H1 (cell line): Measurements from ENCODE around the gene PDE4D. TPM values are rescaled to one million over a fixed set of nuclear protein-coding genes. Genes with fewer than 3 reads are reported as not detected.

Experiments
- CTCF ChIA-PET: fragments of 300-600 bp; sonication (Branson Sonifier 250); formaldehyde crosslinking; loops from one replicate; lab custom pipeline; 2021; ENCODE audit not compliant: partially characterized antibody; lab: Charles Lee
- POLR2A ChIA-PET: fragments of 300-600 bp; sonication (Branson Sonifier 250); formaldehyde crosslinking; loops from one replicate; lab custom pipeline; 2021; ENCODE audit warnings: inconsistent platforms; ENCODE audit not compliant: partially characterized antibody; lab: Charles Lee
- DNase-seq, 2 experiments: peaks; one replicate each; pipeline versions ENCODE4 v3.0.0 to v3.0.0-alpha.2; 2010 to 2022; ENCODE audit warnings: low spot score in 2 of 2, low read depth in 1 of 2, mixed read lengths in 1 of 2
- FAIRE-seq: peaks from 2 replicates; lab custom pipeline; 2011; peaks lifted over from hg19 to GRCh38; lab: Jason Lieb, UNC
- H2AFZ ChIP-seq: 2 replicates; pipeline ENCODE4 v1.8.1; 2012; ENCODE audit warnings: low read length, inconsistent platforms
- H2AK5ac ChIP-seq: 2 replicates; pipeline ENCODE4 v1.6.1; 2013; ENCODE audit warnings: low read depth, low read length
- H2BK120ac ChIP-seq: replicated peaks from 2 replicates; pipeline ENCODE3; 2013; ENCODE audit warnings: low read depth, low read length, inconsistent platforms
- H2BK12ac ChIP-seq: 2 replicates; pipeline ENCODE4 v1.6.1; 2013; ENCODE audit warnings: low read depth, low read length
- H2BK15ac ChIP-seq: 2 replicates; pipeline ENCODE4 v1.6.1; 2013; ENCODE audit warnings: low read length
- H2BK20ac ChIP-seq: 2 replicates; pipeline ENCODE4 v1.6.1; 2013; ENCODE audit warnings: low read length
- H2BK5ac ChIP-seq: 2 replicates; pipeline ENCODE4 v1.6.1; 2013; ENCODE audit warnings: low read depth, low read length
- H3K14ac ChIP-seq: 2 replicates; pipeline ENCODE4 v1.6.1; 2013; ENCODE audit warnings: inconsistent platforms; ENCODE audit not compliant: insufficient read length
- H3K18ac ChIP-seq: 2 replicates; pipeline ENCODE4 v1.6.1; 2013; ENCODE audit warnings: low read length; ENCODE audit errors: extremely low read depth
- H3K23ac ChIP-seq: 2 replicates; pipeline ENCODE4 v1.6.1; 2013; ENCODE audit warnings: inconsistent platforms; ENCODE audit not compliant: insufficient read length
- H3K23me2 ChIP-seq: 2 replicates; pipeline ENCODE4 v1.6.1; 2013; ENCODE audit warnings: low read depth, low read length
- H3K27ac ChIP-seq: 2 replicates; pipeline ENCODE4 v1.6.1; 2011; ENCODE audit warnings: low read depth, low read length, inconsistent platforms
- H3K27me3 ChIP-seq, 4 experiments: replicated peaks in 1 of 4; 1 replicate in 1 of 4; 2 replicates in 3 of 4; pipeline versions ENCODE4 v1.6.1 to v1.8.1; 2011 to 2013; ENCODE audit warnings: low read length in 3 of 4, mild to moderate bottlenecking in 3 of 4, inconsistent platforms in 2 of 4, mixed read lengths in 2 of 4, moderate library complexity in 1 of 4; ENCODE audit not compliant: control insufficient read depth in 3 of 4, insufficient read depth in 3 of 4; ENCODE audit errors: extremely low read depth in 1 of 4
- H3K36me3 ChIP-seq, 4 experiments: 2 replicates each; pipeline versions ENCODE4 v1.6.1 to v1.8.1; 2011 to 2013; ENCODE audit warnings: mild to moderate bottlenecking in 4 of 4, low read length in 3 of 4, moderate library complexity in 2 of 4, control low read depth in 1 of 4, inconsistent platforms in 1 of 4; ENCODE audit not compliant: insufficient read depth in 4 of 4, control insufficient read depth in 2 of 4
- H3K4ac ChIP-seq: replicated peaks from 2 replicates; pipeline ENCODE3; 2013; ENCODE audit warnings: low read length, low read depth, mixed read lengths, inconsistent platforms; ENCODE audit not compliant: insufficient read length
- H3K4me1 ChIP-seq, 4 experiments: replicated peaks in 1 of 4; 1 replicate in 1 of 4; 2 replicates in 3 of 4; pipeline versions ENCODE4 v1.6.1 to v1.8.1; 2011 to 2013; ENCODE audit warnings: low read length in 3 of 4, inconsistent platforms in 2 of 4, mixed read lengths in 1 of 4; ENCODE audit not compliant: insufficient read depth in 4 of 4, control insufficient read depth in 3 of 4
- H3K4me2 ChIP-seq, 2 experiments: 2 replicates each; pipeline versions ENCODE4 v1.6.1 to v1.8.1; 2011 to 2013; ENCODE audit warnings: low read depth in 2 of 2, low read length in 2 of 2, control low read depth in 1 of 2, inconsistent platforms in 1 of 2, mild to moderate bottlenecking in 1 of 2; ENCODE audit not compliant: insufficient read depth in 1 of 2
- H3K4me3 ChIP-seq, 4 experiments: fragments of 200-600, 300-600 bp in 1 of 4; sonication (generic), shearing (Covaris generic), sonication (Bioruptor Twin) in 1 of 4; 2 replicates each; pipeline versions ENCODE4 v1.5.1 to v1.8.1; 2011 to 2016; ENCODE audit warnings: low read length in 4 of 4, low read depth in 3 of 4, control low read depth in 2 of 4, inconsistent platforms in 2 of 4, mild to moderate bottlenecking in 2 of 4, mixed read lengths in 1 of 4, moderate library complexity in 1 of 4; ENCODE audit not compliant: insufficient read depth in 2 of 4; ENCODE audit errors: extremely low read depth in 1 of 4
- H3K56ac ChIP-seq: replicated peaks from 2 replicates; pipeline ENCODE3; 2013; ENCODE audit warnings: low read depth, mild to moderate bottlenecking, mixed read lengths, low read length, inconsistent platforms; ENCODE audit not compliant: insufficient read length
- H3K79me1 ChIP-seq: 2 replicates; pipeline ENCODE4 v1.6.1; 2013; ENCODE audit warnings: low read depth, low read length, control low read depth
- H3K79me2 ChIP-seq, 2 experiments: 2 replicates each; pipeline versions ENCODE4 v1.6.1 to v1.8.1; 2012 to 2013; ENCODE audit warnings: low read length in 2 of 2, mild to moderate bottlenecking in 2 of 2, inconsistent platforms in 1 of 2; ENCODE audit not compliant: insufficient read depth in 2 of 2, control insufficient read depth in 1 of 2
- H3K9ac ChIP-seq, 4 experiments: replicated peaks in 1 of 4; 1 replicate in 1 of 4; 2 replicates in 3 of 4; pipeline versions ENCODE4 v1.6.1 to v1.8.1; 2011 to 2013; ENCODE audit warnings: low read depth in 3 of 4, low read length in 3 of 4, control low read depth in 2 of 4, mild to moderate bottlenecking in 2 of 4, moderate library complexity in 2 of 4, inconsistent platforms in 1 of 4; ENCODE audit errors: extremely low read depth in 1 of 4
- H3K9me3 ChIP-seq, 2 experiments: 2 replicates each; pipeline versions ENCODE4 v1.6.1 to v1.8.1; 2012 to 2013; ENCODE audit warnings: mild to moderate bottlenecking in 2 of 2, moderate library complexity in 2 of 2, control low read depth in 1 of 2, inconsistent platforms in 1 of 2, low read depth in 1 of 2, low read length in 1 of 2, mixed read lengths in 1 of 2; ENCODE audit not compliant: insufficient read depth in 2 of 2
- H4K20me1 ChIP-seq, 2 experiments: replicated peaks in 1 of 2; 2 replicates each; pipeline versions ENCODE3 to v1.8.1; 2011 to 2013; ENCODE audit warnings: inconsistent platforms in 2 of 2, low read length in 2 of 2, mild to moderate bottlenecking in 1 of 2; ENCODE audit not compliant: insufficient read depth in 2 of 2, control insufficient read depth in 1 of 2
- H4K5ac ChIP-seq: 2 replicates; pipeline ENCODE4 v1.6.1; 2013; ENCODE audit warnings: low read length, low read depth, mixed read lengths, inconsistent platforms; ENCODE audit not compliant: insufficient read length
- H4K8ac ChIP-seq: 2 replicates; pipeline ENCODE4 v1.8.0; 2013; ENCODE audit warnings: mild to moderate bottlenecking, moderate library complexity, low read length, inconsistent platforms; ENCODE audit not compliant: insufficient read depth; ENCODE audit errors: extremely low read depth
- H4K91ac ChIP-seq: replicated peaks from 2 replicates; pipeline ENCODE3; 2013; ENCODE audit warnings: low read length, mixed read lengths, inconsistent platforms; ENCODE audit not compliant: insufficient read length
- CEBPB ChIP-seq: IDR thresholded peaks from 2 replicates; pipeline ENCODE4 v1.6.1; 2012; ENCODE audit warnings: low read depth, low read length
- EZH2 ChIP-seq: fragments of 200-600 bp; sonication (generic); IDR thresholded peaks from 2 replicates; pipeline ENCODE4 v1.7.1; 2012; ENCODE audit warnings: low read depth, mild to moderate bottlenecking, moderate library complexity, low read length, inconsistent platforms; ENCODE audit not compliant: severe bottlenecking
- GABPA ChIP-seq: IDR thresholded peaks from 2 replicates; pipeline ENCODE4 v1.6.1; 2011; ENCODE audit warnings: mild to moderate bottlenecking, low read length, moderate library complexity, borderline replicate concordance; ENCODE audit not compliant: insufficient read depth
- NANOG ChIP-seq: IDR thresholded peaks from 2 replicates; pipeline ENCODE4 v1.6.1; 2011; ENCODE audit warnings: low read length, low read depth, mild to moderate bottlenecking, inconsistent platforms; ENCODE audit not compliant: insufficient read depth, poor library complexity, severe bottlenecking
- RFX5 ChIP-seq: IDR thresholded peaks from 2 replicates; pipeline ENCODE4 v1.6.1; 2011; ENCODE audit warnings: low read depth, low read length, improper control_type of control experiment, borderline replicate concordance
- RXRA ChIP-seq: IDR thresholded peaks from 2 replicates; pipeline ENCODE4 v1.6.1; 2011; ENCODE audit warnings: low read depth, mild to moderate bottlenecking, low read length, moderate library complexity; ENCODE audit not compliant: insufficient read depth
- SAP30 ChIP-seq: fragments of 300-600 bp; sonication (generic); IDR thresholded peaks from 2 replicates; pipeline ENCODE4 v1.7.1; 2012; ENCODE audit warnings: low read length, moderate library complexity, mild to moderate bottlenecking, inconsistent platforms; ENCODE audit not compliant: insufficient read depth, insufficient replicate concordance
- SP2 ChIP-seq: IDR thresholded peaks from 2 replicates; pipeline ENCODE4 v1.6.1; 2012; ENCODE audit warnings: mild to moderate bottlenecking, low read length, inconsistent platforms
- TAF7 ChIP-seq: optimal IDR thresholded peaks from 2 replicates; pipeline ENCODE3; 2011; ENCODE audit warnings: low read depth, mild to moderate bottlenecking, inconsistent platforms, low read length, moderate library complexity, borderline replicate concordance
- WGBS, 2 experiments: shearing (Covaris generic) in 1 of 2; methylation state at CpG; one replicate each; pipeline versions ENCODE4 v1.1.6 to v1.1.7; 2013 to 2015; ENCODE audit warnings: low lambda C conversion rate in 2 of 2, mixed read lengths in 2 of 2, inconsistent platforms in 1 of 2, low coverage in 1 of 2, missing lambda C conversion rate in 1 of 2; ENCODE audit not compliant: insufficient replicate concordance in 2 of 2, insufficient coverage in 1 of 2, insufficient read length in 1 of 2; ENCODE audit errors: extremely low coverage in 1 of 2, missing lambda C conversion rate in 1 of 2; 5-methylcytosine and 5-hydroxymethylcytosine counted together
- polyA plus RNA-seq, 7 experiments: library from polyadenylated mRNA; depleted of rRNA in 3 of 7; stranded (reverse) in 5 of 7; unstranded in 2 of 7; fragments of >200 nt in 5 of 7; fragments of 200-250 nt in 2 of 7; gene quantifications; 1 replicate in 5 of 7; 2 replicates in 1 of 7; 4 replicates in 1 of 7; pipeline versions ENCODE4 v1.2.1 to v1.2.3, GENCODE V29; 2011 to 2013; ENCODE audit warnings: missing spikeins in 2 of 7, mixed read lengths in 2 of 7
- total RNA-seq: library from RNA; stranded (reverse); fragmentation: NEBNext Ultra II Directional; extraction: Animal tissue kit (Norgen Biotek cat#: 25700); gene quantifications from 2 replicates; pipeline ENCODE4 v1.2.1, GENCODE V29; 2021
- TF ChIP-seq, protein P1 (sequence below): IDR thresholded peaks from 2 replicates; pipeline ENCODE4 v1.6.1; 2012; ENCODE audit warnings: inconsistent platforms

The PDE4D gene
- total and polyA plus RNA-seq, 2 of the 8 experiments (the other 6 are each of a cell fraction or from before 2014, with no cell fraction given): 2.3 to 3.7 TPM

DNA sequence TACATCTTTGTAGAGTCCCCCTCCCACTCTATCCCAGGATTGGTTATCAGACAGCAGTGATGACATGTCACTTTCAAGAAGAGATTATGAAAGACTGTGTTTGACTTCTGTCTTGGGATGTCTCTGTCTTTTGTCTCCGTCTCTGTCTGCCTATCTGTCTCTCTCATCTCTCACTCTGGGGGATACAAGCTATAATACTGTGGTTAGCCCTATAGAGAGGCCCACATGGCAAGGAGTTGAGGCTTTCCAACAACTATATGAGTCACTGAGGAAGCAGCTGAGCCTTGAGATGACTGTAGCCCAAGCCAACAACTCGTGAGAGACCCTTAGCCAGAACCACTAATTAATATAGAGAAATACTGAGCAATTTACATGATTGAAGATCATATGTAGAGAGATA is 284.8 kb downstream of the PDE4D start:
- Histone ChIP-seq H3K79me2 (no peaks in the 10 kb centered on the region), H3K9me3 (no peaks in the 10 kb centered on the region), H3K4me3 (no peak overlapping the region), H4K8ac (no peak overlapping the region), H3K4me1 (peaks cover 0 to 10% (median 0%) of the 10 kb centered on the region in 4 experiments; a peak in 1 of 7 replicates), H4K91ac (no peak overlapping the region), H3K9ac (no peak overlapping the region), H3K23ac (no peak overlapping the region), H4K20me1 (no peaks in the 10 kb centered on the region), H2BK15ac (no peak overlapping the region), H4K5ac (no peak overlapping the region), H3K18ac (no peak overlapping the region), H2BK20ac (no peak overlapping the region), H2AK5ac (no peak overlapping the region), H3K56ac (no peak overlapping the region), H3K36me3 (no peaks in the 10 kb centered on the region), H2BK12ac (no peak overlapping the region), H3K27me3 (no peaks in the 10 kb centered on the region), H3K4me2 (no peak overlapping the region), H2BK5ac (no peak overlapping the region), H2AFZ (no peak overlapping the region), H3K27ac (no peak overlapping the region), H3K14ac (no peak overlapping the region), H3K23me2 (no peaks in the 10 kb centered on the region), H3K4ac (no peak overlapping the region), H2BK120ac (no peak overlapping the region), H3K79me1 (no peaks in the 10 kb centered on the region)
- ChIA-PET POLR2A (no interaction called here), CTCF (interaction anchor here (1.0 to 1.4 kb wide), 3 partner anchors 19 to 220 kb away, joined by 3 to 4 read pairs (median 3); no protein-coding TSS in a partner anchor)
- FAIRE-seq (no peak), DNase-seq (no peak)
- TF ChIP-seq NANOG (no peak), TAF7 (no peak), CEBPB (no peak), RXRA (no peak), SAP30 (no peak), RFX5 (no peak), SP2 (no peak), GABPA (no peak), EZH2 (no peak)
- TF ChIP-seq, protein P1, sequence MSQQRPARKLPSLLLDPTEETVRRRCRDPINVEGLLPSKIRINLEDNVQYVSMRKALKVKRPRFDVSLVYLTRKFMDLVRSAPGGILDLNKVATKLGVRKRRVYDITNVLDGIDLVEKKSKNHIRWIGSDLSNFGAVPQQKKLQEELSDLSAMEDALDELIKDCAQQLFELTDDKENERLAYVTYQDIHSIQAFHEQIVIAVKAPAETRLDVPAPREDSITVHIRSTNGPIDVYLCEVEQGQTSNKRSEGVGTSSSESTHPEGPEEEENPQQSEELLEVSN: no peak
- WGBS, 2 experiments: 76% methylated on average over 2 of the region's 2 CpGs; no CpG with 5 or more reads in 1 of the 2 experiments
